SH-SY5Y (cell line): Measurements from ENCODE around the gene CDC26.

Experiments used
- GATA2 ChIP-seq: IDR thresholded peaks from 2 replicates; pipeline ENCODE4 v1.6.1; 2011; ENCODE audit warnings: mild to moderate bottlenecking, low read depth, low read length
- GATA3 ChIP-seq: IDR thresholded peaks from 2 replicates; pipeline ENCODE4 v1.6.1; 2011; ENCODE audit warnings: low read depth, mild to moderate bottlenecking, low read length, moderate library complexity

DNA sequence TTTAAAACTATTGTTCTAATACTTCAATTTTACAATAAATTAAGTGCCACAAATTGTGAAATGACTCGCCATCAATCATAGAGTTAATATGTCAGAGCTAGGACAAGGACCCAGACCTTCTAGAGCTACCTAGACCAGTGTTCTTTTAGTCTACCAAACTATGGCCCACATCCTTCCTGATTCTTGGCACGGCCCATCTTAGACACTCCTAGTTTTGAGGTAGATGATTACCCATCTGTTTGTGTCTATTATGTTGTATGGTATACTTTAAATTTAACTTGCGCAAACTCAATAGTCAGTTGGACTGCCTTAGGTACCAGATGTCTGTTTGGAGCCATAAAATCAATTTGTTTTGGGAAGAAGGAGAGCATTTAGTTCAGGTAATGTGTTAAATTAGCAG lies 17.5 kb downstream of the CDC26 start:
- TF ChIP-seq GATA3 (no peak), GATA2 (no peak)
